Smooth muscle cell (in vitro differentiated cells): ENCODE data around the gene SDK2. TPM values are rescaled to one million over a fixed set of nuclear protein-coding genes. Genes with fewer than 3 reads are reported as not detected.

ENCODE experiments used
- DNase-seq: peaks from one replicate; lab custom pipeline; 2025; ENCODE audit not compliant: unreplicated experiment; lab: John Stamatoyannopoulos, UW
- H2AFZ ChIP-seq: fragments of 200-600 bp; sonication (generic); 2 replicates; pipeline ENCODE4 v1.6.0; 2016; ENCODE audit warnings: antibody characterized with exemption, low read depth, mild to moderate bottlenecking
- H3F3A ChIP-seq: fragments of 200-600 bp; sonication (generic); 2 replicates; pipeline ENCODE4 v1.6.0; 2017; ENCODE audit warnings: antibody characterized with exemption, low read depth
- H3K27ac ChIP-seq: fragments of 200-600 bp; sonication (generic); 2 replicates; pipeline ENCODE4 v1.5.1; 2016; ENCODE audit warnings: low read depth, mild to moderate bottlenecking
- H3K27me3 ChIP-seq: fragments of 200-600 bp; sonication (generic); 2 replicates; pipeline ENCODE4 v1.6.1; 2016; ENCODE audit warnings: low read depth, mild to moderate bottlenecking
- H3K36me3 ChIP-seq: fragments of 200-600 bp; sonication (generic); 2 replicates; pipeline ENCODE4 v1.5.1; 2016; ENCODE audit warnings: low read depth
- H3K4me1 ChIP-seq: fragments of 200-600 bp; sonication (generic); 2 replicates; pipeline ENCODE4 v1.5.1; 2016; ENCODE audit warnings: low read depth
- H3K4me2 ChIP-seq: fragments of 200-600 bp; sonication (generic); 2 replicates; pipeline ENCODE4 v1.6.0; 2016; ENCODE audit warnings: mild to moderate bottlenecking
- H3K4me3 ChIP-seq: fragments of 200-600 bp; sonication (generic); 2 replicates; pipeline ENCODE4 v1.5.1; 2016; ENCODE audit warnings: mild to moderate bottlenecking
- H3K79me2 ChIP-seq: fragments of 200-600 bp; sonication (generic); 2 replicates; pipeline ENCODE4 v1.6.0; 2016; ENCODE audit warnings: low read depth, mild to moderate bottlenecking
- H3K9ac ChIP-seq: fragments of 200-600 bp; sonication (generic); 2 replicates; pipeline ENCODE4 v1.6.0; 2016; ENCODE audit warnings: low read depth
- H3K9me3 ChIP-seq: fragments of 200-600 bp; sonication (generic); replicated peaks from 2 replicates; pipeline ENCODE4 v1.5.1; 2016; ENCODE audit warnings: low read depth
- H4K20me1 ChIP-seq: fragments of 200-600 bp; sonication (generic); 2 replicates; pipeline ENCODE4 v1.6.0; 2016; ENCODE audit warnings: low read depth
- CTCF ChIP-seq: fragments of 200-600 bp; sonication (generic); IDR thresholded peaks from 2 replicates; pipeline ENCODE4 v1.5.1; 2017; ENCODE audit warnings: borderline replicate concordance, mild to moderate bottlenecking, antibody characterized with exemption; ENCODE audit not compliant: insufficient read depth, poor library complexity, severe bottlenecking
- whole genome bisulfite sequencing: methylation state at CpG from one replicate; pipeline ENCODE4 v1.1.7; 2016; ENCODE audit warnings: low lambda C conversion rate; 5-methylcytosine and 5-hydroxymethylcytosine counted together
- polyA plus RNA-seq: library from polyadenylated mRNA; unstranded; fragments of >200 nt; fragmentation: Nextera tagmentation; extraction: Ambion mirVana; gene quantifications from 2 replicates; pipeline ENCODE4 v1.2.1, GENCODE V29; 2016
- total RNA-seq: library from RNA; depleted of rRNA; stranded (reverse); fragments of >200 nt; gene quantifications from 2 replicates; pipeline ENCODE4 v1.2.3, GENCODE V29; 2014

SDK2 gene
- total and polyA plus RNA-seq, 2 experiments from 2014 or later: 4.6 to 6.5 TPM

- WGBS: 97% methylated on average over 5 of the region's 8 CpGs
- Histone ChIP-seq H4K20me1 (peaks cover 65% of the 10 kb centered on the region), H3K27me3 (no peaks in the 10 kb centered on the region), H3K9me3 (no peaks in the 10 kb centered on the region), H3K36me3 (no peaks in the 10 kb centered on the region), H3K4me2 (no peak overlapping the region), H2AFZ (no peak overlapping the region), H3K27ac (no peak overlapping the region), H3K79me2 (peaks cover 20% of the 10 kb centered on the region), H3K4me1 (no peaks in the 10 kb centered on the region), H3F3A (no peaks in the 10 kb centered on the region), H3K9ac (no peak overlapping the region), H3K4me3 (no peak overlapping the region)
- no peak for TF ChIP-seq CTCF
- no peak for DNase-seq
Measured at GRCh38 chr17:73633736-73634135, 10.5 kb downstream of the SDK2 start.

GRCh38 chr17:73632513-73632912, 11.7 kb downstream of the SDK2 start:
- Histone ChIP-seq H3K4me2 (no peak overlapping the region), H3K9ac (no peak overlapping the region), H2AFZ (no peak overlapping the region), H3F3A (no peaks in the 10 kb centered on the region), H3K4me1 (no peaks in the 10 kb centered on the region), H3K27ac (no peak overlapping the region), H3K79me2 (peaks cover 16% of the 10 kb centered on the region), H3K27me3 (no peaks in the 10 kb centered on the region), H3K9me3 (no peaks in the 10 kb centered on the region), H3K4me3 (no peak overlapping the region), H3K36me3 (no peaks in the 10 kb centered on the region), H4K20me1 (peaks cover 54% of the 10 kb centered on the region)
- no peak for DNase-seq
- 84% methylated on average over 2 of the region's 2 CpGs for WGBS
- TF ChIP-seq CTCF: no peak

- peaks cover 53% of the 10 kb centered on the region for H4K20me1 ChIP-seq
- H3K4me3 ChIP-seq: no peak overlapping the region
- H3K36me3 ChIP-seq: no peaks in the 10 kb centered on the region
- 90% methylated on average over 19 of the region's 19 CpGs for WGBS
- peaks cover 9% of the 10 kb centered on the region for H3K4me1 ChIP-seq
- H3K79me2 ChIP-seq: peaks cover 16% of the 10 kb centered on the region
- H3F3A ChIP-seq: no peaks in the 10 kb centered on the region
- H2AFZ ChIP-seq: no peak overlapping the region
- H3K4me2 ChIP-seq: no peak overlapping the region
- H3K9ac ChIP-seq: no peak overlapping the region
- DNase-seq: no peak
- no peak overlapping the region for H3K27ac ChIP-seq
- H3K9me3 ChIP-seq: no peaks in the 10 kb centered on the region
- no peaks in the 10 kb centered on the region for H3K27me3 ChIP-seq
- no peak for TF ChIP-seq CTCF
Measured at GRCh38 chr17:73630965-73631595, 13.2 kb downstream of the SDK2 start.

- Histone ChIP-seq H2AFZ (no peak overlapping the region), H3K4me1 (peaks cover 12% of the 10 kb centered on the region), H3K9me3 (no peaks in the 10 kb centered on the region), H4K20me1 (peaks cover 47% of the 10 kb centered on the region), H3K4me2 (no peak overlapping the region), H3K27me3 (no peaks in the 10 kb centered on the region), H3K9ac (no peak overlapping the region), H3K4me3 (no peak overlapping the region), H3K36me3 (no peaks in the 10 kb centered on the region), H3F3A (no peaks in the 10 kb centered on the region), H3K27ac (no peak overlapping the region), H3K79me2 (peaks cover 16% of the 10 kb centered on the region)
- TF ChIP-seq CTCF: no peak
- WGBS: 79% methylated on average over 6 of the region's 6 CpGs
- DNase-seq: no peak
Measured at GRCh38 chr17:73630531-73630930, 13.7 kb downstream of the SDK2 start.
